HepG2 (cell line): ENCODE measurements around the gene SNIP1. TPM values are rescaled to one million over a fixed set of nuclear protein-coding genes. Genes with fewer than 3 reads are reported as not detected.

Experiments
- CEBPG ChIP-seq: IDR thresholded peaks from 2 replicates; pipeline ENCODE4 v1.6.1; 2016
- FOXP1 ChIP-seq, 2 experiments: fragments of 450-650 bp in 1 of 2; IDR thresholded peaks; 2 replicates each; pipeline ENCODE4 v1.6.1; 2017 to 2018; ENCODE audit warnings: antibody characterized with exemption in 1 of 2
- GLI4 ChIP-seq: sonication (generic); formaldehyde crosslinking; IDR thresholded peaks from 2 replicates; pipeline ENCODE4 v1.5.1; 2020; ENCODE audit warnings: missing genetic modification reagents, mild to moderate bottlenecking, moderate library complexity, borderline replicate concordance
- HNRNPL ChIP-seq: fragments of 200-400 bp; formaldehyde crosslinking; IDR thresholded peaks from 2 replicates; pipeline ENCODE4 v1.6.1; 2017; ENCODE audit warnings: mild to moderate bottlenecking, low read depth, low read length
- KAT7 ChIP-seq: IDR thresholded peaks from 2 replicates; pipeline ENCODE4 v1.6.1; 2018; ENCODE audit warnings: borderline replicate concordance, missing compliant biosample characterization
- KLF9 ChIP-seq: IDR thresholded peaks from 2 replicates; pipeline ENCODE4 v1.6.1; 2016; ENCODE audit warnings: low read depth
- MYNN ChIP-seq: sonication (generic); formaldehyde crosslinking; IDR thresholded peaks from 2 replicates; pipeline ENCODE4 v1.4.0; 2020; ENCODE audit warnings: mild to moderate bottlenecking, low read depth, missing genetic modification reagents
- RBAK ChIP-seq: sonication (generic); formaldehyde crosslinking; IDR thresholded peaks from 2 replicates; pipeline ENCODE4 v1.5.1; 2020; ENCODE audit warnings: mild to moderate bottlenecking, missing genetic modification reagents
- RFXAP ChIP-seq: sonication (generic); formaldehyde crosslinking; IDR thresholded peaks from 2 replicates; pipeline ENCODE4 v1.4.0; 2020; ENCODE audit warnings: missing genetic modification reagents, borderline replicate concordance
- TSC22D2 ChIP-seq: sonication (generic); formaldehyde crosslinking; IDR thresholded peaks from 2 replicates; pipeline ENCODE4 v1.5.1; 2020; ENCODE audit warnings: missing genetic modification reagents, mild to moderate bottlenecking, borderline replicate concordance
- WIZ ChIP-seq: sonication (generic); formaldehyde crosslinking; IDR thresholded peaks from 2 replicates; pipeline ENCODE4 v1.5.1; 2020; ENCODE audit warnings: mild to moderate bottlenecking, missing genetic modification reagents
- ZNF256 ChIP-seq: sonication (generic); formaldehyde crosslinking; conservative IDR thresholded peaks from 2 replicates; pipeline ENCODE4 v1.4.0; 2020; ENCODE audit warnings: missing genetic modification reagents
- polyA plus RNA-seq, 8 experiments: library from polyadenylated mRNA; depleted of rRNA in 3 of 8; stranded (reverse) in 7 of 8; unstranded in 1 of 8; fragments of >200 nt; fragmentation: Illumina TruSeq in 4 of 8; extraction: Trizol in 4 of 8; gene quantifications; 2 replicates each; pipeline versions ENCODE4 v1.2.1 to v1.2.3, GENCODE V29; 2011 to 2016; ENCODE audit warnings: low read depth in 4 of 8, missing spikeins in 1 of 8, mixed read lengths in 1 of 8; ENCODE audit not compliant: insufficient read depth in 1 of 8
- total RNA-seq, 5 experiments: library from RNA; depleted of rRNA; stranded (reverse); fragments of >200 nt; fragmentation: Illumina TruSeq; extraction: Trizol; gene quantifications; 2 replicates each; pipeline ENCODE4 v1.2.3, GENCODE V29; 2016; ENCODE audit warnings: low read depth in 1 of 5
- TF ChIP-seq, protein P1 (sequence below): sonication (generic); formaldehyde crosslinking; IDR thresholded peaks from 2 replicates; pipeline ENCODE4 v1.4.0; 2020; ENCODE audit warnings: missing genetic modification reagents, borderline replicate concordance
- TF ChIP-seq, protein P2 (sequence below): IDR thresholded peaks from 2 replicates; pipeline ENCODE4 v1.6.1; 2016; ENCODE audit warnings: control low read depth
- TF ChIP-seq, protein P3 (sequence below): sonication (generic); formaldehyde crosslinking; IDR thresholded peaks from 2 replicates; pipeline ENCODE4 v1.4.0; 2020; ENCODE audit warnings: mild to moderate bottlenecking, missing genetic modification reagents, borderline replicate concordance
- TF ChIP-seq, protein P4 (sequence below): sonication (generic); formaldehyde crosslinking; IDR thresholded peaks from 2 replicates; pipeline ENCODE4 v1.8.0; 2022; ENCODE audit warnings: mild to moderate bottlenecking, missing genetic modification reagents, moderate library complexity

The SNIP1 gene
- total and polyA plus RNA-seq, 2 of the 13 experiments (the other 11 are each of a cell fraction or from before 2014, with no cell fraction given): 5.5 to 11.2 TPM

DNA sequence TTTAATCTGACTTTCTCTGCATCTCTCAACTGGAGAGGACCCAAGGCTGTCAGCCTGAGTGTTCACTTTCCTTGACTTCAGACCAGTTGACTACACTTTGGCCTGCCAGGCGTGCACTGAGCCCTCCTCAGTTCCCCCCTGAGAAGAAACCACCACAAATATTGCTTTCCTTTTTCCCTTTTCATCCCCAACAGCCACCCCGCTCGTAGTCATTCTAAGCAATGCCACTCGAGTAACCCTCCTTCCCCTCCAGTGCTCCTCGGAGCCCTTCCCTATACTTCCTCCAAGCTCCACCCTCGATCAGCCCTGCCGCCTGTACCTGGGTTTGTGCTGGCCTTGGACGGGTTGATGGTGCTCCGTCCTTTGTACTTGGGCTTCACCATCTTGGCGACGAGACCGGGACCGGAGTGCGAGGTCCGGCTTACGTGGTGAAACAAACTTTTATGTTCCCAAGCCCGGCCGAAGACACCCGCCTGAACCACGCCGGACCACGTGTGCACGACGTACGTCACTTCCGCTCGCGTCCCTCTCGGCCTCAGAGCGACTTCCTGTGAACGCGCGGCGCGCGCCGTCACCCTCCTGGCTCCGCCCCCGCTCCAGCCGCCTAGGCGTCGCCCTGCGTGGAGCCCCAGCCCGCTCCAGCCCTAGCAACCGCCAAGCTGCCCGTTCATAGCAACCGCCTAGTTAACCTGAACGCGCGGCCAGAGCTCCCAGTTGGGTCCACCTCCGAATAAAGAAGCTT, 41.5 kb upstream of the SNIP1 start, which contains the start of gene GNL2 (continued):
- TF ChIP-seq, protein P1, sequence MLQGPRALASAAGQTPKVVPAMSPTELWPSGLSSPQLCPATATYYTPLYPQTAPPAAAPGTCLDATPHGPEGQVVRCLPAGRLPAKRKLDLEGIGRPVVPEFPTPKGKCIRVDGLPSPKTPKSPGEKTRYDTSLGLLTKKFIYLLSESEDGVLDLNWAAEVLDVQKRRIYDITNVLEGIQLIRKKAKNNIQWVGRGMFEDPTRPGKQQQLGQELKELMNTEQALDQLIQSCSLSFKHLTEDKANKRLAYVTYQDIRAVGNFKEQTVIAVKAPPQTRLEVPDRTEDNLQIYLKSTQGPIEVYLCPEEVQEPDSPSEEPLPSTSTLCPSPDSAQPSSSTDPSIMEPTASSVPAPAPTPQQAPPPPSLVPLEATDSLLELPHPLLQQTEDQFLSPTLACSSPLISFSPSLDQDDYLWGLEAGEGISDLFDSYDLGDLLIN (CRISPR knock-in tag): no peak
- TF ChIP-seq, protein P2, sequence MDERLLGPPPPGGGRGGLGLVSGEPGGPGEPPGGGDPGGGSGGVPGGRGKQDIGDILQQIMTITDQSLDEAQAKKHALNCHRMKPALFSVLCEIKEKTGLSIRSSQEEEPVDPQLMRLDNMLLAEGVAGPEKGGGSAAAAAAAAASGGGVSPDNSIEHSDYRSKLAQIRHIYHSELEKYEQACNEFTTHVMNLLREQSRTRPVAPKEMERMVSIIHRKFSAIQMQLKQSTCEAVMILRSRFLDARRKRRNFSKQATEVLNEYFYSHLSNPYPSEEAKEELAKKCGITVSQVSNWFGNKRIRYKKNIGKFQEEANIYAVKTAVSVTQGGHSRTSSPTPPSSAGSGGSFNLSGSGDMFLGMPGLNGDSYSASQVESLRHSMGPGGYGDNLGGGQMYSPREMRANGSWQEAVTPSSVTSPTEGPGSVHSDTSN: no peak
- no peak for TF ChIP-seq KAT7 (CRISPR knock-in tag)
- TF ChIP-seq MYNN (CRISPR knock-in tag): no peak
- TF ChIP-seq TSC22D2 (CRISPR knock-in tag): 0 out of 2 replicates have a peak, but pooled peaks have one; percentile 48
- TF ChIP-seq RBAK (CRISPR knock-in tag): no peak
- no peak for TF ChIP-seq FOXP1 (IDR thresholded peaks at IDR 0.05)
- no peak for TF ChIP-seq FOXP1 (CRISPR knock-in tag; IDR thresholded peaks at IDR 0.05)
- no peak for TF ChIP-seq ZNF256 (CRISPR knock-in tag)
- TF ChIP-seq KLF9: 0 out of 2 replicates have a peak, but pooled peaks have one; percentile 48
- no peak for TF ChIP-seq CEBPG (CRISPR knock-in tag)
- no peak for TF ChIP-seq WIZ (CRISPR knock-in tag)
- TF ChIP-seq, protein P3, sequence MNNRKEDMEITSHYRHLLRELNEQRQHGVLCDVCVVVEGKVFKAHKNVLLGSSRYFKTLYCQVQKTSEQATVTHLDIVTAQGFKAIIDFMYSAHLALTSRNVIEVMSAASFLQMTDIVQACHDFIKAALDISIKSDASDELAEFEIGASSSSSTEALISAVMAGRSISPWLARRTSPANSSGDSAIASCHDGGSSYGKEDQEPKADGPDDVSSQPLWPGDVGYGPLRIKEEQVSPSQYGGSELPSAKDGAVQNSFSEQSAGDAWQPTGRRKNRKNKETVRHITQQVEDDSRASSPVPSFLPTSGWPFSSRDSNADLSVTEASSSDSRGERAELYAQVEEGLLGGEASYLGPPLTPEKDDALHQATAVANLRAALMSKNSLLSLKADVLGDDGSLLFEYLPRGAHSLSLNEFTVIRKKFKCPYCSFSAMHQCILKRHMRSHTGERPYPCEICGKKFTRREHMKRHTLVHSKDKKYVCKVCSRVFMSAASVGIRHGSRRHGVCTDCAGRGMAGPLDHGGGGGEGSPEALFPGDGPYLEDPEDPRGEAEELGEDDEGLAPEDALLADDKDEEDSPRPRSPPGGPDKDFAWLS (CRISPR knock-in tag): no peak
- no peak for TF ChIP-seq HNRNPL
- TF ChIP-seq, protein P4, sequence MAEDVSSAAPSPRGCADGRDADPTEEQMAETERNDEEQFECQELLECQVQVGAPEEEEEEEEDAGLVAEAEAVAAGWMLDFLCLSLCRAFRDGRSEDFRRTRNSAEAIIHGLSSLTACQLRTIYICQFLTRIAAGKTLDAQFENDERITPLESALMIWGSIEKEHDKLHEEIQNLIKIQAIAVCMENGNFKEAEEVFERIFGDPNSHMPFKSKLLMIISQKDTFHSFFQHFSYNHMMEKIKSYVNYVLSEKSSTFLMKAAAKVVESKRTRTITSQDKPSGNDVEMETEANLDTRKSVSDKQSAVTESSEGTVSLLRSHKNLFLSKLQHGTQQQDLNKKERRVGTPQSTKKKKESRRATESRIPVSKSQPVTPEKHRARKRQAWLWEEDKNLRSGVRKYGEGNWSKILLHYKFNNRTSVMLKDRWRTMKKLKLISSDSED (CRISPR knock-in tag): no peak
- TF ChIP-seq GLI4 (CRISPR knock-in tag): no peak
- TF ChIP-seq RFXAP: peak; percentile 48; the same call in 1 of the 2 replicates
